OCI-M2 (cell line): ENCODE results near the gene CCDC80.
A peak's percentile ranks its signal among the peaks of the same experiment; 100 is the strongest.

Source experiments
- DNase-seq: peaks from one replicate; lab custom pipeline; 2025; ENCODE audit not compliant: unreplicated experiment; lab: John Stamatoyannopoulos, UW

CCDC80 gene

DNA sequence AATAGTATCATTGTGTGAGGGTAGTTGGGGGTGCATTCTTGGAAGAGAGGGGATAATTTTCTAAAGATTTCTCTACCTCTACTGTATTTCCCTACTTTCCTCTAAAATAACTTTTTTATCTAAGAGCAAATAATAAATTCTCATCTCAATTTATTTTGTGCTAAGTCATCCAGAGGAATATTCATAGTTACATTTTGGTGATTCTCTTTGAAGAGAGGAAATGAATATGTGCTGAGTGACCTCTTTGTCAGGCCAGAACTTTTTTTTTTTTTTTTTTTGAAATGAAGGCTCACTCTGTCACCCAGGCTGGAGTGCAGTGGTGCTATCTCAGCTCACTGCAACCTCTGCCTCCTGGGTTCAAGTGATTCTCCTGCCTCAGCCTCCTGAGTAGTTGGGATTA is 15.1 kb upstream of the CCDC80 start:
- no peak for DNase-seq

DNA sequence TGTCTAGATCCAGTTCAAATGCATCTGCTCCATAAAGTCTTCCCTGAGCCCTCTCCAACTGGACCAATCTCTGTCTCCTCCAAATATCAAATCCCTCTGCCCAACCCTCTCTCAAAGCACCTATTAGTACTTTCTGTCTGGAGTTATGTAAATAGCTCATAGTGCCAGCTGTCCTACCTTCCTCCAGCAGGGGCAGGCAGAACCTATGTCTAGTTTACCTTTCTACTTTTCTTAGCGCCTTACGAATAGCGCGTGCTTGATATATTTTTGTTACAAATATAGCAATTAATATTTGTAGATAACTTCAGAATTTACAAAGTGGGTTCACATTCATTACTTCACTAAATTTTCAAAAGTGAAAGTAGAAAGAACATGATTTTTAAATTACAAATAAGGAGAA is 14.0 kb upstream of the CCDC80 start:
- DNase-seq = no peak

DNA sequence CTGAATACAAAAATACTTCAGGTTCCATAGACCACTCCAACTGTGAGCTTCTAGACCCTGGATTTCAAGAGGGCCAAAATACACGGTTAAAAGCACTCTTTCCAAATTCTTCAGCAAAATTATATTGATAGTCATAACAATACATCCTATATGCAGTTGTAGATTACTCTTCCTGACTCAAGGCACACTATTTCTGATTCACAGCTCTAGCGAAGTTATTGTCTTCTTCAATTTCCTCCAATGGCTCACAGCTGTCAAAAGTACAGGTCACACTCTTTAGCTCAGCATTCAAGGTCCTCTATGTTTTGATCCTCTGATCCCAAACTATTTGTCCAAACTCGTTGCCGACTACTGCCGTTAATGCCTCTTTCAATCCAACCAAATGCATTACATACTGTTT is 13.5 kb upstream of the CCDC80 start:
- no peak for DNase-seq

DNA sequence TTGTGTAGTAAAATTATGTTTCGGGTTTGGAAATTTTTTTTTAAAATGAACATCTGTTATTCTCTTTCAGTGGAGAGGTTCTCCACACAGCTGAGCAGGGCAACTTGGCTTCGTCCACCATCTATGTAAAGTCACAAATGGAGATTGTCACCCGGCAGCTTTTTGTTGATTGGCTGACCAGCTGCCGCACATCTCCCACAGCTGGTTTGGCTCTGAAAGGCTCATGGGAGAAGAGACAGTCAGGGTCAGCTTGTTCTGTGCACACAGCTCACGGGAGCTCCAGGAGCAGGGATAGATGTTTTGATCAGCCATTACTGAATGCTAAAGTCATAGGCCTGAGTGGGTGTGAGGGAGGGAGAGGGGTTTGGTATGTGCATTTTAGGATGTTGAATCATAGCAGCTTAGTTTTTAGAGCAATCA is 12.9 kb upstream of the CCDC80 start:
- DNase-seq = no peak

DNA sequence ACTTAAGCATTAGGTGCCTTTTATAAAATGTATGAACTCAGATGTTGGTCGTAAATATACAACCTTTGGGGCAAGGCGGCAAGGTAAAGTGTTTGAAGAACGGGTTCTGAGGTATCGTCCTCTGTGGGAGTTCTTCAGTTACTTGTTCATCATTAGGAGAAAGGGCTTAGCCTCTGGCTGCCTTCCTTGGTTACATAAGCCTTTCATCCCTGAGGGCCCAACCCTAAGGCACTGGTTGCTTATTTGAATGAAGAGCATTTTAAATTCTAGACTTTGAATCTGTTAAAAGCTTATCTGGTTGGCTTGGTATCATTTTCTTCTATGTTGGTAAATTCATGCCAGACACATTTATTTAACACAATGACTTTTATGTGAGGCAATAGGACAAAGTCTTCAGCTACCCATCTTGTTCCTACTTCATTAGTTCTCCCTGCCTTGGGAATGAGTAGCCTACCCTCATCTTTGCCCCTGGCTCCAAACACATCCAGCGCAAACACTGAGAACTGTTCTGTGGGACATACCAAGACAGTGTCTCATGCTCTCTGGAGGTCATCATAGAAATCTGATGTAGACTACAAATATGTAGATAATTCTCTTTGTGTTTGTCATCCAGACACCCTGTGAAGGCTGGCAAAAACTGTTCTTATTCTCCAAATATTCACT is 12.4 kb upstream of the CCDC80 start:
- DNase-seq = no peak

DNA sequence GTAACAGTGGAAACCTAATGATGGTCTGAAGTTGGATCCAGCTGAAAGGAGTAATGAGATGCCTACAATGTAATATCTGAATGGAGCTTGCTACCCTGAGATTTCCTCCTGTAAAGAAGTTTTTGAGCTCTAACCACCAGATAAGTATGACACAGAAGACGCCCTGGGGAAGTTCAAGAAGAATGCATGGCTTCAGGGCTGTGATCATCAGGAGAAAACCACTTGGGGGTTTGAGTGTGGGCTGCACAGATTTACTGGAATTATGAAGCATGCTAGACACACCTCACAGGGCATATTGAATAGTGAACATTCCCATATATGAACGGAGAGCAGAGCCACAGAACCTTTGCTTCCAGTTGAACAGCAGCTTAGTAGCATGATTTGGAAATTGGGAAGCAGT is 10.6 kb upstream of the CCDC80 start:
- DNase-seq = no peak

DNA sequence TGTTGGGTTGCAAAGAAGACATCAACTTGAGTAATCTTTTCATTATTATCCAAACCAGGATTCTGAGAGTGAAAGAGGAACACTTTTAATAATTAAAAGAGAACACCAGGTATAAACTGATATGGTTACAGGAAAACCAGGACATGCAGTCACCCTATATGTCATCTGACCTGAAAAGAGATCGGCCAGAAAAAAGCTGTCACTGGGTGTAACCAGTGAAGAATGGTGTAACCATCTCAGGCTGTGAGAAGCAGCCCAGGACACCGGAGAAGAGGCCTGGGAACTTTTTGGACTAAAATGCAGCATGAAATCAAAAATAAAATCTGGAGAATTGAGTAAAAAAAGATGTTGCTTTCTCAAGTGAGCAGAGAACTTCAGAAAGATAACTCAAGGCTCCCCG is 10.1 kb upstream of the CCDC80 start:
- no peak for DNase-seq

DNA sequence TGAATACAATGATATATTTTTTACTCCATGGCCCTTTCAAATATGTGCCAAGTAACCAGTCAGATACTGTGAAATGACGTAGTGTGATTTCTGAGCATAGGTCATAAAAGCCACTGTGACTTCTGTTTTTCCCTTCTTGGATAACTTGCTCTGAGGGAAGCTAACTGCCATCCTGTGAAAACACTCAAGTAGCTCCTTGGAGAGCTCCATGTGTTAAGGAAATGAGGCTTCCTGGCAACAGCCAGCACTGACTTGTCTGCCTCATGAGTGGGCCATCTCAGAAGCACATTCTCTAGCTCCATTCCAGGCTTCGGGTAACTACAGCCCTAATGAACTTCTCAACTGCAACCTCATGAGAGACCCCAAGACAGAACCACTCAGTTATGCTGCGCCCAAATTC is 9.5 kb upstream of the CCDC80 start:
- DNase-seq = no peak

DNA sequence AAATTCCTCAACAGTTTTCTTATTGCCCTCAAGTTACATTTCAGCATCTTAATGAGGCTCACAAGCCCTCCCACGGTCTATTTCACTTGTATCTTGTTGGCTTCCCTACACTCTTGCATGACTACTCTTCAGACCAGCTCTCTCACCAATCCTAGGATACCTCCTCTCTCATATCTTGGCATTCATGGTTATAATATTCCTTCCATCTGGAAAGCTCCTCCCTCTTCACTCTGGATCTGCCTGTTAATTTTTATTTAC is 8.5 kb upstream of the CCDC80 start:
- no peak for DNase-seq

DNA sequence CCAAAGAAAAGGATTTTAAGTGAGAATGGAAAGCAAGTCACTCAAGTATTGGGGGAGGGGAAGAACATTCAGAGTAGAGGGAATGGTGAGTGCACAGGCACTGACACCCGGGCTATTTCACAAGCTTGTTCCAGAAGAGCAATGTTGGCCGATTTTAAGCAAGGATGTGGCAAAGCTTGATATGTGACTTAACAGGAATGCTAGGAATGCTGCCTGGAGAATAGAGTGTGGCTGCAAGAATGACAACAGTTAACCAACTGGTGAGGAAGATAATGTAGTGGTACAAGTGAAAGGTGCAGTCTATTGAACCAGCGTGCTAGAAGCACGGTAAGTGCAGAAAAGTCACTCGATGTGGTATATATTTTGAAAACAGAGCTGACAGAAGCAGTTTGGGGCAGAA is 6.2 kb upstream of the CCDC80 start:
- no peak for DNase-seq

DNA sequence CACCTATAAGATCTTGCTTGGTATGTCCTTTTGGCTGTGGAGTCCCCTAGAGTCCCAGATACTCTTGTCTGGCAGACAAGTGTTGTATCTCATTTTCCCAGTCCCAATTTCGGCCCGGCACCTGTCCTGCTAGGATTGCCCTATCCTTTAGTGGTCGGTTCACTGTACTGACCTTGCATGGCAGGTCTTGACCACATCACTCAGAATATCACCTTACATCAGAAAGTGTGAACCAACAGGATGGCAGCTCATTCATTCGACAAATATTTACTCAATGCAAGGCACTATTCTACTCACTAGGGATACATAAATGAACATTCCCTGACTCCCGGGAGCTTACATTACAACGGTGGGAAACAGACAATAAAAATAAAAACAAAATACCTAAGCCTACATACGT is 5.7 kb upstream of the CCDC80 start:
- no peak for DNase-seq

DNA sequence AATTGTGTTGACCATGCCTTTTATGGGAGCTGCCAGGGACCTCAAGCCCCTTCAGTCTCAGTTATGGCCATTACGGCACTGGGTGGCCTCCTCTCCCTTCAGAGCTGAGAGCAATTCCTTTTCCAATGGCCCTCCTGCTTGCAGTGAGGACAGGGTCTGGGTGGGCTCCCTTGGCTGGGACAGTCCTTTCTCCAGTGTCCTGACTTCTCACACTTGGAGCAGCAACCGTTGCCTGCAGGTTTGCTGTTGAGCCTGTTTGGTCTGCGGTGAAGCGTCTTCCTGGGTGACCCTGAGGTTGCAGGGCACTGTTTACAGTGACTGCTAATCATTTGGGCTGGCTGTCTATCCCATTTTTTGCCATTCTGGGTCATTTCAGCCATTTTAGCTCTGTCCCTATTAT is 3.5 kb upstream of the CCDC80 start:
- no peak for DNase-seq

DNA sequence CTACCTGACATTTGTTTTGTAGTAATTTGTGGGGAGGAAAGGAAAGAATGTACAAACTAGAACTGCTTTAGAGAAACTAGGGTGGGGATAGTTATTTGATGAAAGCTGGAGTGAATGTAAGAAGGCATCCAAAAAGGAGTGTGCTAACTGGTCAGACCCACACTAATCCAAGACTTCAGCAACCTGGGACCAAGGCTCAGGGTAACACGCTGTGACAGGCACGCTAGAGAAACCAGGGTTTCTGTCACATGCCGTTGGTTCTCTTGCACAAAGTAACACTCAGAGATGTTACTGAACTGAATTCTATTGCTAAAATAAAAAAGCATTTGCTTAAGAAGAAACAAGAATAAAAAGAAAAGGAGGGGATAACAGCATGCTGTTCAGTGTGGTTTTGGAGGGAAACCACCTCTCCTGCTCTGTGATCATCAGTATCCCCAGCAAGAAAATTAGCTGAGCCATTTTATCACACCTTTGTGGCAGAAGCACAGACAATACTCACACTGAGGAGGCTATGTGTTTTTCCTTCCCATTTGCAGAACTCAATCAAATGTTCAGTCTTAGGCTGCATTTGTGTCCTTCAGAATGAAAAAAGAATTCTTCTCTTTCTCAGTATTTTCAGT is 2.8 kb upstream of the CCDC80 start:
- DNase-seq = no peak

DNA sequence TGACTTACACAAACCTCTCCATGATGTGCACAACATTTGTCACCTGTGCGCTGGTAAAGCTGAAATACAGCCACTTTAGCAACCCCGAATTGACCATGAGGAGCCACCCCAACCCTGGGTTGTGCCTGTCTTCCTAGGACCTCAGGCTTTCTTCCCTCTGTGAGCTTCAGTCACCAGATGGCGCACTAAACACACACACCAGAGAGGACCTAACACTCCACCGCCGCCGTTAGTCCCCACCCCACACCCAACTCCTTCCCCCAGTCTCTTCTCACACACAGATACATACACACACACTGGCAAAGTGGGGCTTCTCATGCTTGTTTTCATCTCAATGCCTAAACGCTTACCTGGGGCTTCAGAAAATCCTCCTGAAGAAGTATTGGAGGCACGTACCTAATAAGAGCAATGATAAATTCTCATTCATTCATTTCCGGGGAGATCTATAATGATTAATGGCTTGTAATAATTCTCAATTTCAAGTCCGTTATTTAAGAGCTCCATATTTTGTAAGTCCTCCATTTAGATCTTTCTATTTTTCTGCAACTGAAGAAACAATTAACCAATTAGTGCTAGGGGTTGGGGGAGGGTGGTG is 2.1 kb upstream of the CCDC80 start:
- peak; percentile 24 for DNase-seq

DNA sequence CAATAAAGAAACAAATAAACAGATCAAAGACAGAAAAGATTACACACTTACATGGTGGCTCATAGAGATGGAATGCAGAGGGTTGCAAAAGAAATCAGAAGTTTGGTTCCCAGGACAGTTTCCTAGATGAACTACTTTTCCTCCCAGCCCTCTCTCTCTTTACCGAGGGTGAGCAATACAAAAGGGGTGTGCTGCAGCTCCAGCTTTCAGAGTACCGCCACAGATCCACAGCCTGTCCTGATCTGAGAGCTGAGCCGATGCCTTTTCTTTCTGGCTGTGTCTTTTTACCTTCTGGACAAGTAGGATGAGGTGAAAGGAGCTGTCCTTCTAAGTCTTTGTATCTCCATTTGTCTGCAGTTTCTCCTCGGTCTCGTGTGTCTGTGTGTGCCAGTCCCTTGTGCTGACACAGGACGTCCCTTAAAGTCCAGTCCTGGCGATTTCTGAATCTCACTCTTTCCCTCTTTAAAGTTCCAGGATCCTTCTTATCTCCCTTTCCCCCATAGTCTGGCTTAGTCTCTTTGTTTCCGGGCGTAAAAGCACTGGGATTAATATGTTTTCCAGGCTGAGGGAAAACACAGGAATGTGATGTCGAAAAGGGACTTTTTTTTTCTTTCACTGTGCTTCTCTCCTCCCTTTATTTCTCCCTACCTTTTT is 540 bp downstream of the CCDC80 start:
- no peak for DNase-seq

DNA sequence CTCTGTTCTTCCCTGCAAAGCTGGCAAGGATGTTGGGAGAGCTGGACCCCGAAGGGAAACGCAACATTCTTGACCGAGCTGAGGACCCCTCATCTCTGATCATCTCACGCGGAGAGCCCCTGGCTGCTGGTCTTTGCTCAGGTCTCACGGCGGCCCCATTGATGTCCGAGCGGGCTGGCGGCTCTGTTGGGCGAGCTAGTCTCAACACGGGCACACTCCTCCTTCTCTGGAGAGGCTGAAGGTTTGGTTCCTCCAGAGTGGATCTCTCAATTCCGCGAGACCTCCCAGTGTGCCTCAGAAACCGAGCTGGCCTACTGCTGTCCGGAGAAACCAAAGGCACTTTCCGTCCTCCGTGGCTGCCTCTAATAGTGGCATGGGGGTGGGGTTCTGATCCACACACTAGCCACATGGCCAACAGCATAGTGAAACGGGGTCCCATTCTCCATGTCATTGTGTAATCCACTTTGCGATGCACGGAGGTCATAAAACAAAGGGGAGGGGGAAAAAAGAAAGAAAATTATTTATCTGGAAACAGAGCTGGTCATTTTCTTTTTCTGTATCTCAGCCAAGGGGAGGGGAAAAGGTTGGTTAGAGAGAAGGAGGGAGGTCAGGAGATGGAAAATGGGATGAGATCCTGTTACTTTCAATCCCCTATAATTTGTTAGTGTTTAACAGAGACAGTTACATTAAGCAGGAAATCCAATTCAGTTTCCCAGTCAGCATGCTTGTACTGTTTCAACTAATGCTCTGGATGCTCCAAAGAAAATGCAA is 1.3 kb downstream of the CCDC80 start:
- no peak for DNase-seq

DNA sequence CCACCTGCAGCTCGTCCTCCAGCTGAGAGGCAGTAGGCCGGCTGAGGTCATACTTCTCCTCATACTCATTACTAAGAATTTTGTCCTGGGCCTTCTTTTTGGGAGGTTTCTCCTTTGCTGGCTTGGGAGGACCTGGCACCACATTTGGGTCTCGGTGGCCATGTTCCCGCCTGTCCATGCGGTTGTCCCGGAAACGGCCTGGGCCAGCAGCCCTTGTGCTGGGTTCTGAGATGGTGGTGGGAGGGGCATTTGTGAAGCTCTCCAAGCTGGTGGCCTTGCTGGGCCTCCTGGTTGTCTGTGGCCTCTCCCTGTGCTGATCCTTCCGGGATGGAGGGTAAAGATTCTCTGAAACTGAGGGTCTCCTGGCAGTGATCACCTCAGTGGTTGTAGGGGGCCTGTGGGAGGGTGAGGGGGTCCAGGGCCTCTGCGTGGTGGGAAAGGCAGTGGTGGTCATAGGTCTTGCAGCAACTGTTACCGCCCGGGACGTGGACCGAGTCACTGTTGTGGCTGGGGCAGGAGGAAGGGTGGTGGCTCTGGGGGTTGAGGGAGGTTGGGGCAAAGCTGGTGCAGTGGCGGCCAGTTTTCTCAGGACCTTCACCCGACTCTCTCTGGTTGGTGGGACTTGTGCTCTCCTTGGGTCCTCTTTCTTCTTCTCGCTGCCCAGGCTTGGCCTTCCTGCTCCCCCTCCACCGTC is 2.5 kb downstream of the CCDC80 start:
- no peak for DNase-seq

DNA sequence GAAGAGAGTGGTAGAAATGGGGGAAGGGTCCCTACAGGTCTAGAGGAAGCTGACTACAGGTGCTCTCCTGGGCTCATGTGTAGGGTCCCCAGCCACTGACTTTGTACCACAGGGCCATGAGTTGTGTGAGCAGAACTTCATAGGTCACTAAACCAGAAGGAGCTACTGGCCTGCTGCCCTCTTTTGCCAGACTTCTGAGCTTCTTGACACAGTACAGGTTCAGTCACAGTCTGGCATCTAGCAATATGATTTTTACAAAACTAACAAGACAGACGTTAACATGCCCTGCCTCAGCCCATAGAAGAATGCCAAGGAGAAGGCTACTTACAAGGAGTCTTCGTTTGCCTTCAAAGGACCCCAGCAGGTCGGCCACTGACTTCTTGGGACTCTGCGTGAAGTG is 3.2 kb downstream of the CCDC80 start:
- DNase-seq = no peak

DNA sequence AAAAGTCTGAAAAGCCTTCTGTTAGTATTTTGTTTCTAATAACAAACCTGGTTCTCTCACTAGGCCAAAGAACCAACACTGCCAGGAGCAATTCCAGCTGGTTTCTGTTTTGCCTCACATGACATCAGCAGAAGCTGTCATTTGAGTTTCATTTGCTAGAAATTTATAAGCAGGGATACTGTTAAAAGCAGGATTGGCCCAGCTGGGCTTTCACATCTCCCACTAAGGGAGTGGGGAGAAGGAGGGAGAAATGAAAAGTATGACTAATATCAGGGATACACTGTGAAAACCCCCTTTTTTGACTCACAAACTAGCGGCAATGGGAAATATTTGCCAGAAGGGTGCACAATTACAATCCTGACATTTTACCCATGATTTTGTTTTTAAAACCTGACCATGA is 5.3 kb downstream of the CCDC80 start:
- no peak for DNase-seq

DNA sequence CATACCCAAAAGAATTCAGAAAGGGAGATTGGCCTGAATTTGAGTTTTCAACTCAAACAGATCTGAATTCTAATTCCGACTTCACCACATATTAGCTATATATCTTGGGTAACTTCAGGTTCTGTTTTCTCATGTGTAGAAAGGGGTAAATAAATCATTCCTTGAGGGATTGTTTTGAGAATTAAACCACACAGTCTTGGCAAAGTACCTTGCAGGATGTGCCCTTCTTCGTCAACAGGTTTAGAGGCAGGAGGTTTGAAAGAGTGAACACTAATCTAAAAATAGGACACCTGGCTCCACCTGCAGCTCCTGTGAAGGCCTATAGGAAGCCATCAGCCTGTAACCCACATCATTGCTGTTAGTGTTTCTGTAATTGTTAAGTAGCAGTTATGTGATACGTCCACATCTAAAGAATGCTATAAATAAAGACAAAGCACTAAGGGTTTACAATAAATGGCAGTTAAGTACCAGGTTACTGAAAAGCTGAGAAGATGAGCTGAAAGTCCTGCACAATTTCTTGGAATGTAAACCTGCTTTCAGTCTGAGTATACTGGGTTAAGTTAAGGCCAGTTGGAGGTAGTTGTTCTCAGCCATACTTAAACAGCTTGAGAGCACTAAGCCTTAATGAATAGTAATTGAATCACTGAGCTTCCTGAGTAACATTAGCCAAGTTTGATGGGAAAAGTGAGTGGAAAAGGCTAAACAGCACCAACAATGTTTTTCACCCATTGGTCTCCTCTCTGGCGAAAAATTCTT is 6.0 kb downstream of the CCDC80 start:
- no peak for DNase-seq

DNA sequence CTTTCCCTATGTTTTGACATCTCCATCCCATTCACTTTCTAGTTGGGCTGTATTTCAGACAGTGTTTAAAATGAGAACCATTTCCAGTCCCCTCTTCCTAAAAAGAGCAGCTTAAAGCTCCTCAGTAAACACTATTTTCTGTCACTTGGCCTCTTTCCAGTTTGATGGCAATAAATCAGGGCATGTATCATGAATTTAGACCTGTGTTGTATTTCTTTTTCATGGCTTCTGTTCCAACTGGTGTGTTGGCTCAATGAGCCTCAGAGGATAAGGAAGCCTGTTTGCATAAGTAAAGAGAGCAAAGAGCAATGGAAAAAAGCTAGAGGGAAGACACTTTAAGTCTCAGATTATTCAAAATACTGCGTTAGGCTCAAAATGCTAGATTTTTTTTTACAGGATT is 7.2 kb downstream of the CCDC80 start:
- no peak for DNase-seq
